HG02763 (cell line): Measurements from ENCODE around the gene CCDC158.
"Not testable (repeated sequence)": the region's sequence is repeated elsewhere in the genome, so short reads cannot be mapped to it uniquely, and the experiment has no call there.

Source experiments
- ATAC-seq: cut with Tn5 transposase; IDR thresholded peaks from one replicate; pipeline ENCODE4 v1.9.1; 2021; ENCODE audit warnings: mild to moderate bottlenecking, moderate library complexity; ENCODE audit not compliant: unreplicated experiment

Gene CCDC158

DNA sequence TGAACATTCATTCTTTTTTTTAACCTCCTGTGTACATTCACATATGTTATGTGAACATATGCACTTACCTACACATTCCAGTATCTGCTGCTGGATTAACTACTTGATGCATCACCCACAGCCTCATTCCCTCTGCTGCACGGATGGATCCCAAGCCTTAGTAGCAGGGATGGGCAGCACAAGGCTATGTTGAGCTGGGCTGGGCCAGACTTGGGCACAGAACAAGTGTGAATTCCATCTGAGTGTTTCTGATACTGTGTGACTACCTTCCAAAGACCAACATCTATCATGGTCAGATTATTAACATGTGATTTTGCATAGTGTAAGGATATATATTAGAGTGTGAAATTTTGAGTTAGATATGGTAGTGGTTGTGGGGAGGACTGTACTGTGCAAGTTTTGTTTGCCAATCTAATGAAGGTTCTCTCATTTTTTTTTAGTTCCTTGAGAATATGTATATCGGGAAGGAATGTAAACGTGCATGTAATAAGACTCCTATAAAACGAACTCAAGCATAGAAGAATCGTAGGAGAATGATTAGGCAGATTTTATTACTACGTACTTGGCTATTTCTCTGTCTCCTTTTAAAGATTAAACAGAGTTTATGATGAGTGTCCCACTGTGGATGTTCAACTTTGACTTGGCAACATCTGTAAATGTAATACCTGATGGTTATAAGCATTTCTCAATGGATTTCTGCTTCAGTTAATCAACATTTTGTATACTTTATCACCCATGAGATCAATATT is 137.8 kb downstream of the CCDC158 start:
- ATAC-seq, result no peak

- not testable (repeated sequence) for ATAC-seq
These were observed 139.3 kb downstream of the CCDC158 start for GRCh38 chr4:76281594-76281993.

- no peak for ATAC-seq
These were observed 140.2 kb downstream of the CCDC158 start for GRCh38 chr4:76280488-76281441.

GRCh38 chr4:76279462-76279861 is 141.5 kb downstream of the CCDC158 start:
- no peak for ATAC-seq

- no peak for ATAC-seq
These were observed 142.4 kb downstream of the CCDC158 start for GRCh38 chr4:76278583-76278982.

GRCh38 chr4:76277667-76278066 is 143.3 kb downstream of the CCDC158 start:
- ATAC-seq, result no peak

DNA sequence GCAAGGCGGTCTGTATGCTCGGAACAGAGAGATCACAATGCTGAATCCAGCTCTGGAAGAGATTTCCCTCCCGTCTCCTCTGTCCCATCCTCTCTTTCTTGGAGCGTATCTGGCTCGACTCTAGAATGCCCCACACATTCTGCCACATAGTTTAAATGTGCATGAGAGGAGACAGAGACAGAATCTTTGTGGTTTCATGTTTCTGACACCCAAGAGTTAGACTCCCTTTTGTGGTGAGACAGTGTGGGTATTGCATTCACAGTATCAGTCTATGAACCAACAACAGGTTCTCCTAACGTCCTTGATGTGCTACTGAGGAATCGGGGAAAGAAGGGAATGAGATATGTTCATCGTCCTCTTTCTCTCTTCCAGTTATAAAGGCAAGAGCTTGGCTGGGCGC is 144.1 kb downstream of the CCDC158 start:
- no peak for ATAC-seq

GRCh38 chr4:76275486-76276124 is 145.3 kb downstream of the CCDC158 start:
- no peak for ATAC-seq

DNA sequence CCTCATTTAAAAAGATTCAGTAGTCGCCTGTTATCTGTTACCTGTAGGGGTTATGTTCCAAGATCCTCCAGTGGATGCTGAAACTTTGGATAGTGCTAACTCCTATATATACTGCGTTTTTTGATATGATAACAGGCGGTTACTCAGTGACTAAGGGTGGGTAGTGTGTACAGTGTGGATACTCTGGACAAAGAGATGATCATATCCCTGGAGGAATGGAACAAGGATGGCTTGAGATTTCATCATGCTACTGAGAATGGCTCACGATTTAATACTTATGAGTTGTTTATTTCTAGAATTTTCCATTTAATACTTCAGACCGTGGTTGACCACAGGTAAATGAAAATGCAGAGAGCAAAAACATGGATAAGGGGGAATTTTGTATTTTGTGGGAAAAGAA is 147.9 kb downstream of the CCDC158 start:
- no peak for ATAC-seq

GRCh38 chr4:76272582-76272981 is 148.4 kb downstream of the CCDC158 start:
- ATAC-seq, result no peak

DNA sequence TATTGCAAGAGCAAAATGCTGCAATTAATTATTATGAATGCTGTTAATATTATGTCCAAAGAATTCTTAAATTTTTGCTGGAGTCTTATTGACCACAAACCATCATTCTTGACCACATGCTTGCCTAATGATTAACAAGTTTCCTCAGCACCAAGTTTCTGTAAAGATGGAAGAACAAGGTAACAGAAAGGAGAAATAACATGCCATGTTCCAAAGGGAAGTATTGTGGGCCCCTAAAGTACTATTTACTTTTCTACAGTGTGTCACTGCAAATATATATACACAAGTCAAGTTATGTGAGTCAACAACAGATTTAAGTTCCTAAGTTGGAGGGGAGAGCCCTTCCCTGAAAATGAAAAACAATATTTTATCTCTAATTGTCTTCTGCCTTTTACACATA is 148.9 kb downstream of the CCDC158 start:
- ATAC-seq, result no peak

DNA sequence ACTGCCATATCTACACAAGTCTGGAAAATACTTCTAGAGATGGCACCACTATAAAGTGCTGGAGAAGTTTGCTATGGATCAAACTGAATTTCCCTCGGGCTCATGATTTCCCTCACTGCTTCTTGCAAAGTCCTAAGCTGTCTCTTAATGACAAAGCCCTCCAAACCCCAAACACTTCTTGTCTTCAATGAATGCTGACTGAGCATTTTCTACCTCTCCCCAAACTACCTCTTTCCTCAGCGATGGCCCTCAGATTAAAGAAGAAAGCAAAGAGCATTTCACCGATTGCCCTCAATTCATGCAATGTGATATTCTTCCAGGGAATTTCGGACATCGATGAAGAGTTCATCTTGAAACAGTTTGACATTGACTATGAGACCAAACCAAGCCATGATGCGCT is 149.7 kb downstream of the CCDC158 start:
- no peak for ATAC-seq

GRCh38 chr4:76270244-76271175 is 150.4 kb downstream of the CCDC158 start:
- ATAC-seq, result no peak

DNA sequence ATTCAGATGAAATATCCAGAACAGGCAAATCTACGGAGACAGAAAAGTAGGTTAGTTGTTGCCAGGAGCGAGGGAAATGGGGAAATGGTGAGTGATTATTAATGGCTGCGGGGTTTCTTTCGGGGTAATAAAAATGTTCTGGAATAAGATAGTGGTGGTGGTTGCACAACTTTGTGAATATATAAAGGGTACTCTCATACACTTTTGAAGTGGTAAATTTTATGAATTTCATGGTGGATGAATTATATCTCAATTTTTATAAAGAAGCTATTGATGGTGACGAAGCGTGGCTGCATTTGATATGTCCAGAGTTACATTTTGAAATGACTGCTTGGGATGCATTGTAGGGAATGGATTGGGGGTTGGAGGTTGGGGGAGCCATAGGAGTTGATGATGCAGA is 153.1 kb downstream of the CCDC158 start:
- no peak for ATAC-seq

GRCh38 chr4:76266627-76267026 is 154.3 kb downstream of the CCDC158 start:
- no peak for ATAC-seq

DNA sequence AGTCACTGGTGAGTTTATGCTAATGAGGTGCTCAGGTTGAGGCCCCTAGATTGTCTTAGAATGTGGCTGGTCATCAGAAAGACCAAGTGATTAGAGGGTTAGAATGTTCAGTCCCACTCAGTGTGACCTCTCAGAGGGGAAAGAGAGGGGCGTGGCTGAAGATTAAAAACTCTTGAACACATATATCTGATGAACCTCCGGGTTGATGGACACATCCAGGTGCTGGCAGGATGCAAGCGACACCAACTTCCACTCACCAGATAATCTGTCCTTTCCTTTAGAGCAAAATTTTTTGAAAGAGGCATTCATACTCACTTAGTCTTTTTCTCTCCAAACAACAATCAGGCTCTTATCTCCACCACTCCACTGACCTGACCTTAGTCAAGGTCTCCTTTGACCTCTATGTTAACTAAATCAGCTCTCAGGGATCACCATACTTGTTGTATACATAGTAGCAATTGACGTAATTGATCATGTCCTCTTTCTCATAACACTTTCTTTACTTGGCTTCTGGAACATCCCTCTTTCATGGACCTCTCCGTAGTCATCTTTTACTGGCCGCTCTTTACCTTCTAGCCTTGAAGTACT is 155.2 kb downstream of the CCDC158 start:
- ATAC-seq, result no peak
